B cell (primary cell): ENCODE results near the gene GPX6. TPM values are rescaled to one million over a fixed set of nuclear protein-coding genes. Genes with fewer than 3 reads are reported as not detected.

Experiments used
- ATAC-seq: fragments of 200-7000 bp; cut with Tn5 transposase; one replicate; pipeline ENCODE4 v1.10.0; 2021; ENCODE audit warnings: low read depth, mild to moderate bottlenecking, moderate number of reproducible peaks, moderate library complexity
- CTCF ChIA-PET: fragments of 350-600 bp; sonication (Branson Sonifier 250); formaldehyde crosslinking; loops from one replicate; lab custom pipeline; 2021; ENCODE audit warnings: antibody characterized with exemption, inconsistent platforms; lab: Charles Lee
- POLR2A ChIA-PET: fragments of 350-600 bp; sonication (Branson Sonifier 250); formaldehyde crosslinking; loops from one replicate; lab custom pipeline; 2021; ENCODE audit warnings: antibody characterized with exemption; lab: Charles Lee
- DNase-seq: peaks from one replicate; pipeline ENCODE4 v3.0.0; 2013
- H2AFZ ChIP-seq: 2 replicates; pipeline ENCODE4 v1.6.1; 2012; ENCODE audit warnings: mild to moderate bottlenecking, low read depth, low read length; ENCODE audit not compliant: insufficient read depth, poor library complexity, severe bottlenecking
- H3K27ac ChIP-seq, 2 donors: 1 replicate in 1 of 2; 2 replicates in 1 of 2; pipeline ENCODE4 v1.5.1; 2012 to 2013; ENCODE audit warnings: low read length in 2 of 2, mild to moderate bottlenecking in 2 of 2, moderate library complexity in 1 of 2
- H3K27me3 ChIP-seq, 4 experiments: fragments of 200-600 bp in 1 of 4; sonication (generic) in 1 of 4; replicated peaks in 1 of 4; 1 replicate in 2 of 4; 2 replicates in 2 of 4; pipeline versions ENCODE4 v1.6.1 to v1.7.0; 2013 to 2016; ENCODE audit warnings: low read length in 3 of 4, mild to moderate bottlenecking in 2 of 4, mixed read lengths in 1 of 4, moderate library complexity in 1 of 4; ENCODE audit not compliant: insufficient read depth in 4 of 4, control insufficient read depth in 3 of 4; ENCODE audit errors: control extremely low read depth in 1 of 4
- H3K36me3 ChIP-seq, 2 experiments: replicated peaks in 1 of 2; 1 replicate in 1 of 2; 2 replicates in 1 of 2; pipeline versions ENCODE4 v1.6.1 to v1.7.1; 2013; ENCODE audit warnings: low read length in 1 of 2; ENCODE audit not compliant: insufficient read depth in 2 of 2, control insufficient read depth in 1 of 2; ENCODE audit errors: control extremely low read depth in 1 of 2, extremely low read depth in 1 of 2
- H3K4me1 ChIP-seq, 2 donors: fragments of 200-600 bp in 1 of 2; sonication (generic) in 1 of 2; 1 replicate in 1 of 2; 2 replicates in 1 of 2; pipeline versions ENCODE4 v1.5.1 to v1.6.1; 2013 to 2017; ENCODE audit warnings: low read length in 2 of 2; ENCODE audit not compliant: control insufficient read depth in 2 of 2, insufficient read depth in 2 of 2
- H3K4me2 ChIP-seq: replicated peaks from 2 replicates; pipeline ENCODE3; 2012; ENCODE audit warnings: mild to moderate bottlenecking, low read depth, low read length; ENCODE audit not compliant: poor library complexity, severe bottlenecking
- H3K4me3 ChIP-seq, 5 experiments: fragments of 200-600 bp in 1 of 5; sonication (generic) in 1 of 5; 1 replicate in 3 of 5; 2 replicates in 2 of 5; pipeline versions ENCODE4 v1.5.1 to v1.7.0; 2011 to 2016; ENCODE audit warnings: low read length in 4 of 5, mild to moderate bottlenecking in 4 of 5, low read depth in 2 of 5, control low read depth in 1 of 5, moderate library complexity in 1 of 5; ENCODE audit not compliant: insufficient read depth in 1 of 5; ENCODE audit errors: control extremely low read depth in 1 of 5, extremely low read depth in 1 of 5
- H3K79me2 ChIP-seq: fragments of 200-600 bp; sonication (generic); one replicate; pipeline ENCODE4 v1.6.0; 2016; ENCODE audit warnings: low read length; ENCODE audit not compliant: control insufficient read depth, insufficient read depth
- H3K9ac ChIP-seq: fragments of 200-600 bp; sonication (generic); 2 replicates; pipeline ENCODE4 v1.6.1; 2017; ENCODE audit warnings: mild to moderate bottlenecking, low read length, moderate library complexity
- H3K9me3 ChIP-seq, 3 donors: one replicate each; pipeline versions ENCODE4 v1.6.1 to v1.7.1; 2013; ENCODE audit warnings: low read length in 2 of 3; ENCODE audit not compliant: control insufficient read depth in 2 of 3, insufficient read depth in 1 of 3; ENCODE audit errors: control extremely low read depth in 1 of 3
- H4K20me1 ChIP-seq: 2 replicates; pipeline ENCODE4 v1.6.0; 2012; ENCODE audit warnings: mild to moderate bottlenecking, low read length; ENCODE audit not compliant: insufficient read depth, control insufficient read depth, poor library complexity, severe bottlenecking
- H3K27ac Mint-ChIP-seq: one replicate; pipeline ENCODE4 v1.8.0; 2021; ENCODE audit warnings: mixed read lengths
- H3K27me3 Mint-ChIP-seq: one replicate; pipeline ENCODE4 v1.8.0; 2021; ENCODE audit warnings: mixed read lengths
- H3K4me1 Mint-ChIP-seq: one replicate; pipeline ENCODE4 v1.8.0; 2021; ENCODE audit warnings: mixed read lengths
- H3K4me3 Mint-ChIP-seq: one replicate; pipeline ENCODE4 v1.8.0; 2021; ENCODE audit warnings: mixed read lengths
- H3K9me3 Mint-ChIP-seq: one replicate; pipeline ENCODE4 v1.8.0; 2022; ENCODE audit warnings: mixed read lengths; ENCODE audit not compliant: insufficient read depth
- EZH2 ChIP-seq: IDR thresholded peaks from 2 replicates; pipeline ENCODE4 v1.6.1; 2012; ENCODE audit warnings: borderline replicate concordance, low read depth, mild to moderate bottlenecking, moderate library complexity, low read length; ENCODE audit not compliant: insufficient read depth, poor library complexity, severe bottlenecking
- WGBS: methylation state at CpG from one replicate; pipeline ENCODE4 v1.1.5; 2013; ENCODE audit warnings: missing lambda C conversion rate; ENCODE audit not compliant: insufficient coverage; 5-methylcytosine and 5-hydroxymethylcytosine counted together
- intact Hi-C: fragments of 100-400 bp; cut with micrococcal nuclease; formaldehyde crosslinking; loops from one replicate; pipeline ENCODE4 v1.10.0; 2022
- polyA plus RNA-seq: library from polyadenylated mRNA; depleted of rRNA; stranded (reverse); fragments of >200 nt; gene quantifications from 2 replicates; pipeline ENCODE4 v1.2.3, GENCODE V29; 2012
- total RNA-seq, 2 donors: library from RNA; stranded (reverse); fragments of 120-200 nt in 1 of 2; gene quantifications; 1 replicate in 1 of 2; 2 replicates in 1 of 2; pipeline versions ENCODE4 v1.2.3 to v1.2.4, GENCODE V29; 2013 to 2022
- TF ChIP-seq, protein P1 (sequence below): fragments of 200-600 bp; IDR thresholded peaks from one replicate; pipeline ENCODE4 v1.8.0; 2022; ENCODE audit warnings: antibody characterized with exemption, mild to moderate bottlenecking

Gene GPX6
- total and polyA plus RNA-seq, 2 donors (not counting 1 experiment from before 2014, with no cell fraction given), result not detected

DNA sequence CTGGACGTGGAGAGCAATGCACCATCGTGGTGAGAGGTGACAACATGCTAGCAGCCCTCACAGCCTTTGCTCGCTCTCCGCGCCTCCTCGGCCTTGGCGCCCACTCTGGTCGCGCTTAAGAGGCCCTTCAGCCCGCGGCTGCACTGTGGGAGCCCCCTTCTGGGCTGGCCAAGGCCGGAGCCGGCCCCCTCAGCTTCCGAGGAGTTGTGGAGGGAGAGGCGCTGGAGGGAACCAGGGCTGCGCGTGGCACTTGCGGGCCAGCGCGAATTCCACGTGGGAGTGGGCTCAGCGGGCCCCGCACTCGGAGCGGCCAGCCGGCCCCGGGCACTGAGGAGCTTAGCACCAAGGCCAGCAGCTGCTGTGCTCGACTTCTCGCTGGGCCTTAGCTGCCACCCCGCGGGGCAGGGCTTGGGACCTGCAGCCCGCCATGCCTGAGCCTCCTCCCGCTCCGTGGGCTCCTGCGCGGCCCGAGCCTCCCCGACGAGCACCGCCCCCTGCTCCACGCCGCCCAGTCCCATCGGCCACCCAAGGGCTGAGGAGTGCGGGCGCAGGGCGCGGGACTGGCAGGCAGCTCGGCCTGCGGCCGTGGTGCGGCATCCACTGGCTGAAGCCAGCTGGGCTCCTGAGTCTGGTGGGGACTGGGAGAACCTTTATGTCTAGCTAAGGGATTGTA is 3.8 kb downstream of the GPX6 start:
- H3K4me3 ChIP-seq, result no peak overlapping the region
- peaks cover 31% of the 10 kb centered on the region for H3K27me3 Mint-ChIP-seq

DNA sequence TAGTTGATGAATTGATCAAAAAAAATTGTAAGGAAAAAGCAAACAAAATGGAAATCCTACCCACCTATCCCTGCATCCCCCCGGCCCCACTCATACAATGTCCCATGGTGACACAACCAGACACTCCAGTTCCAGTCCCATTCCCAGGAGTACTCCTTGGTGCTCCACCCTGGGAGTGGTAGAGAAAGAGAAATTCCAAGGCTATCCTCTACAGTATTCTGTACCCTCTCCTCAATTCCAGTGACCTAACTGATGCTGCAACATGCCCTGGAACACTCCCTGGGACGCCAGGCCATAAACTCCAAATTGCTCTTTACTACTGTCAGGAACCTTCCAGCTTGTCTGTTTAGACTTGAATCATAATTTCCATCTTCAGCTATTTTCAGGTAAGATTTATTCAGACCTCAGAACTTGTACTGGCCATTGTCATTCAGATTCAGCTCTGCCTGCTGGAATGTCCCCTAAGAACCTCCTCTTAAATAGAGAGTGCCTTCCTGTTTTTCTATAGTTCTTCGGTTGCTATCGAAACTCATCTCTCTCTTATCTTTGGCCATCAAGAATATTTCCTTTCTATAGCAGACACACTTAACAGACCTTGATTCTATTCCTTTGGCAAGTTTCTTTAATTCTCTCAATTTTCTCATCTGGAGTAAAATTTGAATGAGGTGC is 8.7 kb downstream of the GPX6 start:
- H3K27ac Mint-ChIP-seq, result no peak overlapping the region
- ChIA-PET CTCF (no interaction called here), POLR2A (no interaction called here)
- no peaks in the 10 kb centered on the region for H4K20me1 ChIP-seq
- WGBS, result 72% methylated on average over 2 of the region's 4 CpGs
- H3K4me3 Mint-ChIP-seq, result no peak overlapping the region
- peaks cover 0 to 15% (median 3%) of the 10 kb centered on the region in 4 experiments for H3K27me3 ChIP-seq
- TF ChIP-seq EZH2, result no peak
- TF ChIP-seq, protein P1, sequence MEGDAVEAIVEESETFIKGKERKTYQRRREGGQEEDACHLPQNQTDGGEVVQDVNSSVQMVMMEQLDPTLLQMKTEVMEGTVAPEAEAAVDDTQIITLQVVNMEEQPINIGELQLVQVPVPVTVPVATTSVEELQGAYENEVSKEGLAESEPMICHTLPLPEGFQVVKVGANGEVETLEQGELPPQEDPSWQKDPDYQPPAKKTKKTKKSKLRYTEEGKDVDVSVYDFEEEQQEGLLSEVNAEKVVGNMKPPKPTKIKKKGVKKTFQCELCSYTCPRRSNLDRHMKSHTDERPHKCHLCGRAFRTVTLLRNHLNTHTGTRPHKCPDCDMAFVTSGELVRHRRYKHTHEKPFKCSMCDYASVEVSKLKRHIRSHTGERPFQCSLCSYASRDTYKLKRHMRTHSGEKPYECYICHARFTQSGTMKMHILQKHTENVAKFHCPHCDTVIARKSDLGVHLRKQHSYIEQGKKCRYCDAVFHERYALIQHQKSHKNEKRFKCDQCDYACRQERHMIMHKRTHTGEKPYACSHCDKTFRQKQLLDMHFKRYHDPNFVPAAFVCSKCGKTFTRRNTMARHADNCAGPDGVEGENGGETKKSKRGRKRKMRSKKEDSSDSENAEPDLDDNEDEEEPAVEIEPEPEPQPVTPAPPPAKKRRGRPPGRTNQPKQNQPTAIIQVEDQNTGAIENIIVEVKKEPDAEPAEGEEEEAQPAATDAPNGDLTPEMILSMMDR, result no peak
- H3K4me3 ChIP-seq, result no peak overlapping the region
- H2AFZ ChIP-seq, result no peak overlapping the region
- peaks cover 25% of the 10 kb centered on the region for H3K27me3 Mint-ChIP-seq
- DNase-seq, result no peak
- ATAC-seq, result no peak
- no peaks in the 10 kb centered on the region for H3K36me3 ChIP-seq
- no peaks in the 10 kb centered on the region for H3K4me1 Mint-ChIP-seq
- peaks cover 0 to 8% (median 0%) of the 10 kb centered on the region in 3 donors for H3K9me3 ChIP-seq
- H3K9me3 Mint-ChIP-seq, result no peaks in the 10 kb centered on the region
- no peak overlapping the region for H3K4me2 ChIP-seq
- no peak overlapping the region for H3K9ac ChIP-seq
- no peaks in the 10 kb centered on the region for H3K79me2 ChIP-seq
- no peaks in the 10 kb centered on the region for H3K4me1 ChIP-seq
- intact Hi-C loops, result no loop called here
- H3K27ac ChIP-seq, result no peak overlapping the region

More for the DNA sequence above, 3.8 kb downstream of the GPX6 start:
- Mint-ChIP-seq H3K4me3 (no peak overlapping the region), H3K27ac (no peak overlapping the region), H3K4me1 (no peaks in the 10 kb centered on the region), H3K9me3 (no peaks in the 10 kb centered on the region)
- Histone ChIP-seq H3K4me2 (no peak overlapping the region), H4K20me1 (no peaks in the 10 kb centered on the region), H3K9ac (no peak overlapping the region), H3K9me3 (peaks cover 0 to 12% (median 0%) of the 10 kb centered on the region in 3 donors), H3K27ac (no peak overlapping the region), H3K79me2 (no peaks in the 10 kb centered on the region), H3K4me1 (no peaks in the 10 kb centered on the region), H3K27me3 (peaks cover 0 to 10% (median 2%) of the 10 kb centered on the region in 4 experiments), H2AFZ (no peak overlapping the region), H3K36me3 (no peaks in the 10 kb centered on the region)
- ATAC-seq (no peak), DNase-seq (no peak)
- CTCF ChIA-PET, result no interaction called here
- no peak for TF ChIP-seq EZH2
- TF ChIP-seq, protein P1, result no peak
- POLR2A ChIA-PET, result no interaction called here
- 96% methylated on average over 47 of the region's 51 CpGs for WGBS
- intact Hi-C loops, result no loop called here
